T-cell (primary cell): ENCODE results near the gene YWHAB. TPM values are rescaled to one million over a fixed set of nuclear protein-coding genes. Genes with fewer than 3 reads are reported as not detected.

Experiments used
- ATAC-seq, 4 experiments: fragments of 200-7000 bp in 3 of 4; fragments of 150-1000 bp in 1 of 4; cut with Tn5 transposase; replicated peaks in 1 of 4; 1 replicate in 3 of 4; 2 replicates in 1 of 4; pipeline ENCODE4 v1.10.0; 2021; ENCODE audit warnings: moderate library complexity in 3 of 4, mild to moderate bottlenecking in 2 of 4, moderate number of reproducible peaks in 1 of 4
- CTCF ChIA-PET, 2 donors: fragments of 300-600 bp; sonication (Branson Sonifier 250); formaldehyde crosslinking; loops; one replicate each; lab custom pipeline; 2022; ENCODE audit warnings: antibody characterized with exemption in 2 of 2; lab: Charles Lee
- POLR2A ChIA-PET, 2 donors: fragments of 300-600 bp; sonication (Branson Sonifier 250); formaldehyde crosslinking; loops; one replicate each; lab custom pipeline; 2022; ENCODE audit warnings: antibody characterized with exemption in 2 of 2; lab: Charles Lee
- DNase-seq, 35 experiments: peaks; one replicate each; pipeline versions ENCODE4 v3.0.0 to v3.0.0-alpha.2; 2013 to 2023
- H3K27ac ChIP-seq: one replicate; pipeline ENCODE4 v1.5.1; 2013; ENCODE audit warnings: low read length
- H3K27me3 ChIP-seq, 2 experiments: replicated peaks in 1 of 2; 1 replicate in 1 of 2; 2 replicates in 1 of 2; pipeline versions ENCODE4 v1.6.1 to v1.7.0; 2013; ENCODE audit warnings: low read length in 1 of 2, mixed read lengths in 1 of 2; ENCODE audit not compliant: control insufficient read depth in 2 of 2, insufficient read depth in 2 of 2; ENCODE audit errors: extremely low read depth in 1 of 2
- H3K36me3 ChIP-seq, 2 donors: 1 replicate in 1 of 2; 2 replicates in 1 of 2; pipeline versions ENCODE4 v1.6.1 to v1.7.0; 2013; ENCODE audit warnings: low read length in 1 of 2; ENCODE audit not compliant: control insufficient read depth in 2 of 2, insufficient read depth in 1 of 2; ENCODE audit errors: extremely low read depth in 1 of 2
- H3K4me1 ChIP-seq, 2 experiments: 1 replicate in 1 of 2; 2 replicates in 1 of 2; pipeline versions ENCODE4 v1.6.1 to v1.7.0; 2013; ENCODE audit warnings: low read length in 2 of 2, mixed read lengths in 1 of 2; ENCODE audit not compliant: insufficient read depth in 2 of 2, control insufficient read depth in 1 of 2; ENCODE audit errors: extremely low read depth in 1 of 2
- H3K4me3 ChIP-seq, 2 donors: 1 replicate in 1 of 2; 2 replicates in 1 of 2; pipeline versions ENCODE4 v1.5.1 to v1.7.0; 2013; ENCODE audit warnings: mild to moderate bottlenecking in 2 of 2, low read length in 1 of 2, moderate library complexity in 1 of 2; ENCODE audit not compliant: control insufficient read depth in 1 of 2; ENCODE audit errors: extremely low read depth in 1 of 2
- H3K9me3 ChIP-seq: 2 replicates; pipeline ENCODE4 v1.7.0; 2013
- H3K27ac Mint-ChIP-seq, 2 donors: one replicate each; pipeline ENCODE4 v1.8.0; 2020 to 2021; ENCODE audit warnings: mild to moderate bottlenecking in 2 of 2, mixed read lengths in 2 of 2
- H3K27me3 Mint-ChIP-seq, 2 donors: one replicate each; pipeline ENCODE4 v1.8.0; 2021 to 2022; ENCODE audit warnings: mixed read lengths in 2 of 2
- H3K36me3 Mint-ChIP-seq: one replicate; pipeline ENCODE4 v1.8.0; 2021; ENCODE audit warnings: mixed read lengths
- H3K4me1 Mint-ChIP-seq, 3 donors: one replicate each; pipeline ENCODE4 v1.8.0; 2020 to 2022; ENCODE audit warnings: mixed read lengths in 3 of 3, mild to moderate bottlenecking in 1 of 3
- H3K4me3 Mint-ChIP-seq, 3 donors: one replicate each; pipeline ENCODE4 v1.8.0; 2020 to 2022; ENCODE audit warnings: mild to moderate bottlenecking in 3 of 3, mixed read lengths in 3 of 3, moderate library complexity in 3 of 3
- H3K9me3 Mint-ChIP-seq, 3 donors: one replicate each; pipeline ENCODE4 v1.8.0; 2020 to 2022; ENCODE audit warnings: mixed read lengths in 3 of 3
- WGBS: methylation state at CpG from one replicate; pipeline ENCODE4 v1.1.5; 2013; ENCODE audit warnings: missing lambda C conversion rate; ENCODE audit not compliant: insufficient coverage; 5-methylcytosine and 5-hydroxymethylcytosine counted together
- total RNA-seq, 35 experiments: library from RNA in 6 of 35; stranded (reverse) in 6 of 35; fragments of 120-200 nt in 1 of 35; gene quantifications; one replicate each; pipeline versions ENCODE4 v1.2.1 to v1.2.4 and lab custom pipeline; 2013 to 2026

YWHAB gene
- total RNA-seq, 5 donors from 2014 or later (not counting 1 experiment from before 2014, with no cell fraction given) = 198 to 233 (median 205) TPM

DNA sequence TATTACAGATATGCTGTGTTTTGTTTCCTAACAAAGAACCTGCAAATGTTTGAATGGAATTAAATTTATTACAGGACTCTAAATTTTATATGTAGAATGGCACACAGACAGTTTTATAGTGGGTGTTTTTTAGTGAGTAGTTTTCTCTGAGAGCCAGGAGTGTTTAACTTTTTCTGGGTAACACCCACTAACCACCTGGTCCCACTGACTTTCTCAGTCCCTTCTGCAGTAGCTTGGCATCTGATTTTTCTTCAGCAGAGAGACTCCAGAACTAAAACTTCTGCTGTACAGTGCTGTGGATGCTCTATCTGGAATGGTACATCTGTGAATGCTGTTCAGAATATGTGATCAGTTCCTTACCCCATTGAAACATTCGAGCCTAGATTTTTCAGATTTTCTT lies 6.3 kb downstream of the YWHAB start:
- peak overlapping the region; percentile 45 to 58 (median 53) for H3K4me3 Mint-ChIP-seq
- H3K27ac Mint-ChIP-seq = peak overlapping the region; percentile 71 to 77
- ATAC-seq = no peak
- CTCF ChIA-PET = interaction anchor here in 1 of 2 donors (0.6 to 1.3 kb wide), 5 partner anchors 10 to 159 kb away, joined by 3 to 4 read pairs (median 3); no protein-coding TSS in a partner anchor
- DNase-seq = no peak
- peaks cover 93 to 99% (median 94%) of the 10 kb centered on the region in 3 donors for H3K4me1 Mint-ChIP-seq
- H3K27me3 Mint-ChIP-seq = no peaks in the 10 kb centered on the region
- H3K36me3 ChIP-seq = peaks cover 0 to 2% of the 10 kb centered on the region in 2 donors
- POLR2A ChIA-PET = interaction anchor here in 1 of 2 donors (0.6 to 1.2 kb wide), 2 partner anchors 11 to 159 kb away, joined by 3 to 4 read pairs; no protein-coding TSS in a partner anchor
- 80% methylated on average over 1 of the region's 1 CpG for WGBS
- H3K9me3 ChIP-seq = no peaks in the 10 kb centered on the region
- H3K36me3 Mint-ChIP-seq = peaks cover 21% of the 10 kb centered on the region
- H3K9me3 Mint-ChIP-seq = no peaks in the 10 kb centered on the region
- no peak overlapping the region for H3K27ac ChIP-seq
- H3K4me1 ChIP-seq = peaks cover 34 to 77% of the 10 kb centered on the region in 2 experiments
- H3K4me3 ChIP-seq = no peak overlapping the region
- H3K27me3 ChIP-seq = no peaks in the 10 kb centered on the region

- ATAC-seq = peak in 3 of 4 experiments; percentile 27 to 43 (median 38)
- no peaks in the 10 kb centered on the region for H3K9me3 ChIP-seq
- ChIA-PET POLR2A (interaction anchor here in 1 of 2 donors (0.6 kb wide), 1 partner anchor 13 kb away, joined by 6 read pairs; no protein-coding TSS in a partner anchor), CTCF (interaction anchor here (0.6 to 1.0 kb wide), 2 partner anchors 10 to 212 kb away, joined by 3 to 4 read pairs; partner anchors contain the start of gene YWHAB (in 1 of the 2))
- Mint-ChIP-seq H3K36me3 (peaks cover 23% of the 10 kb centered on the region), H3K27ac (peak overlapping the region; percentile 47 to 61), H3K9me3 (no peaks in the 10 kb centered on the region), H3K27me3 (no peaks in the 10 kb centered on the region), H3K4me1 (peaks cover 87 to 90% (median 89%) of the 10 kb centered on the region in 3 donors), H3K4me3 (peak overlapping the region; percentile 11 to 37 (median 31))
- no peak overlapping the region for H3K27ac ChIP-seq
- no peak for DNase-seq
- WGBS = 50% methylated on average over 2 of the region's 2 CpGs
- no peak overlapping the region for H3K4me3 ChIP-seq
- peaks cover 5 to 6% of the 10 kb centered on the region in 2 donors for H3K36me3 ChIP-seq
- peaks cover 43 to 49% of the 10 kb centered on the region in 2 experiments for H3K4me1 ChIP-seq
- H3K27me3 ChIP-seq = no peaks in the 10 kb centered on the region
Measured at GRCh38 chr20:44894959-44895358, 9.5 kb downstream of the YWHAB start.

DNA sequence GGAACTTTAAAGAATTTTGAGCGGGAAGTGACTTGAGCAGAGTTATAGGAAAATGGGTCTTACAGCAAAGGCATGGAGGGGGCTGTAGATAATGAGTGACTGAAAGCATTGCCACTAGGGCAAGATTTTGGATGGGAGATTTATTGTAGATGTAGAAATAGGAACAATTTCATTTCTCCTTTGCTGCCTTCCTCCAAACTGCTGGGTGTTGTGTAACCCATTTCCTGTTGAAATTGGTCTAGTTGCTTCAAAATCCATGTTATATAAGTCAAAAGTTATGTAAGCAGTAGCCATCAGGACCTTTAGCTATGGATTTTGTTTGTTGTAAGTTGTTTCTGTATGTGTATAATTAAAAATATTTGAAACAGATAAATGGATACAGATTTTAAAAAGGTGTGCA lies 11.1 kb downstream of the YWHAB start:
- Histone ChIP-seq H3K27ac (peak overlapping the region; percentile 37), H3K36me3 (peaks cover 5 to 23% of the 10 kb centered on the region in 2 donors), H3K4me1 (peaks cover 40% of the 10 kb centered on the region in 2 experiments), H3K9me3 (no peaks in the 10 kb centered on the region), H3K4me3 (no peak overlapping the region), H3K27me3 (no peaks in the 10 kb centered on the region)
- 67% methylated on average over 1 of the region's 1 CpG for WGBS
- Mint-ChIP-seq H3K27ac (peak overlapping the region; percentile 83 to 86), H3K4me3 (peak overlapping the region in 2 of 3 donors; percentile 35 to 37), H3K4me1 (peaks cover 86 to 91% (median 90%) of the 10 kb centered on the region in 3 donors), H3K27me3 (no peaks in the 10 kb centered on the region), H3K9me3 (no peaks in the 10 kb centered on the region), H3K36me3 (peaks cover 34% of the 10 kb centered on the region)
- POLR2A ChIA-PET = interaction anchor here (0.6 to 0.9 kb wide), 4 partner anchors 8 to 1034 kb away, joined by 3 to 5 read pairs (median 3); no protein-coding TSS in a partner anchor
- CTCF ChIA-PET = interaction anchor here (0.7 to 1.4 kb wide), 2 partner anchors 9 to 694 kb away, joined by 3 to 4 read pairs; no protein-coding TSS in a partner anchor
- no peak for DNase-seq
- ATAC-seq = no peak

GRCh38 chr20:44897133-44897532 lies 11.6 kb downstream of the YWHAB start:
- H3K9me3 ChIP-seq = no peaks in the 10 kb centered on the region
- no CpG with 5 or more reads among the region's 1 CpG for WGBS
- no peaks in the 10 kb centered on the region for H3K9me3 Mint-ChIP-seq
- peaks cover 31% of the 10 kb centered on the region for H3K36me3 Mint-ChIP-seq
- H3K4me3 ChIP-seq = no peak overlapping the region
- POLR2A ChIA-PET = interaction anchor here (0.6 to 0.9 kb wide), 4 partner anchors 8 to 582 kb away, joined by 3 to 6 read pairs (median 3); no protein-coding TSS in a partner anchor
- peaks cover 34 to 40% of the 10 kb centered on the region in 2 experiments for H3K4me1 ChIP-seq
- no peak for ATAC-seq
- H3K27me3 Mint-ChIP-seq = no peaks in the 10 kb centered on the region
- H3K36me3 ChIP-seq = peaks cover 8 to 28% of the 10 kb centered on the region in 2 donors
- H3K4me1 Mint-ChIP-seq = peaks cover 81 to 89% (median 84%) of the 10 kb centered on the region in 3 donors
- H3K27ac Mint-ChIP-seq = peak overlapping the region; percentile 83 to 86
- H3K4me3 Mint-ChIP-seq = peak overlapping the region in 2 of 3 donors; percentile 14 to 37
- CTCF ChIA-PET = interaction anchor here (0.7 to 1.4 kb wide), 2 partner anchors 9 to 694 kb away, joined by 3 to 4 read pairs; no protein-coding TSS in a partner anchor
- H3K27ac ChIP-seq = peak overlapping the region; percentile 37
- DNase-seq = no peak
- H3K27me3 ChIP-seq = no peaks in the 10 kb centered on the region

DNA sequence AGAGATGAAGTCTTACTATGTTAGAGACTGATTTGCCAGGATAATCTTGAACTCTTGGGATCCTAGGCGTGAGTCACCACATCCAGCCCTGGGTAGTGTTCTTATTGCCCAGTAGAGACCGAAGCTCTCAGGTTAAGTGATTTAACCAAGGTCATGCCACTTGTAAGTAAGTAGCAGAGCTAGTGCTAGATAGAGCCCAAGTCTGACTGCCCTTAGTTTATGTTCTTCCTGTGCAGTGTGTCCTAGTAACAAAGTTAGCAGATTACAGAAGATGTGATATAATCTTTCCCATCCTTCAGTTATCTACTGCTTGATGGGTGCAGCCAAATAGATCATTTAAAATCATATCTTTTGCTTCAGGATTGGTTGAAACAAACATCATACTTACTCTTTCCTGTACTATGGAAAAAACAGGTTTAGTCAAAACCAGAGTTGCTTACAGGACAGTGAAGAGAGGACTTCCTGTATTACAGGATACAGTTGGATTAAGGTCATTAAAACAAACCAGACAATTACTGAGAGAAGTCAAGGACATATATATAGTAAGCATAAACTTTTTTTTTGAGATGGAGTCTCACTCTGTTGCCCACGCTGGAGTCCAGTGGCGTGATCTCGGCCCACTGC lies 14.8 kb downstream of the YWHAB start:
- H3K27me3 ChIP-seq = no peaks in the 10 kb centered on the region
- H3K4me1 ChIP-seq = peaks cover 15 to 29% of the 10 kb centered on the region in 2 experiments
- H3K27ac ChIP-seq = peak overlapping the region; percentile 22
- peaks cover 12 to 60% of the 10 kb centered on the region in 2 donors for H3K36me3 ChIP-seq
- Mint-ChIP-seq H3K27me3 (no peaks in the 10 kb centered on the region), H3K27ac (peak overlapping the region; percentile 69 to 71), H3K4me3 (no peak overlapping the region), H3K4me1 (peaks cover 49 to 67% (median 62%) of the 10 kb centered on the region in 3 donors), H3K9me3 (no peaks in the 10 kb centered on the region), H3K36me3 (peaks cover 37% of the 10 kb centered on the region)
- POLR2A ChIA-PET = interaction anchor here in 1 of 2 donors (1.4 kb wide), 1 partner anchor 10 kb away, joined by 4 read pairs; no protein-coding TSS in a partner anchor
- no peak overlapping the region for H3K4me3 ChIP-seq
- CTCF ChIA-PET = interaction anchor here in 1 of 2 donors (0.6 kb wide), 1 partner anchor 14 kb away, joined by 7 read pairs; no protein-coding TSS in a partner anchor
- ATAC-seq (peak in 1 of 4 experiments; percentile 46), DNase-seq (no peak)
- no CpG with 5 or more reads among the region's 5 CpGs for WGBS
- H3K9me3 ChIP-seq = no peaks in the 10 kb centered on the region

GRCh38 chr20:44901974-44902373 lies 16.5 kb downstream of the YWHAB start:
- WGBS = no CpG with 5 or more reads among the region's 2 CpGs

More at GRCh38 chr20:44901974-44902373, 16.5 kb downstream of the YWHAB start:
- Mint-ChIP-seq H3K27me3 (no peaks in the 10 kb centered on the region), H3K4me1 (peaks cover 33 to 51% (median 46%) of the 10 kb centered on the region in 3 donors), H3K4me3 (no peak overlapping the region), H3K27ac (no peak overlapping the region), H3K36me3 (peaks cover 43% of the 10 kb centered on the region), H3K9me3 (no peaks in the 10 kb centered on the region)
- Histone ChIP-seq H3K27ac (no peak overlapping the region), H3K9me3 (no peaks in the 10 kb centered on the region), H3K27me3 (no peaks in the 10 kb centered on the region), H3K4me1 (peaks cover 2 to 20% of the 10 kb centered on the region in 2 experiments), H3K4me3 (no peak overlapping the region), H3K36me3 (peaks cover 12 to 76% of the 10 kb centered on the region in 2 donors)
- ChIA-PET POLR2A (no interaction called here), CTCF (interaction anchor here in 1 of 2 donors (1.1 kb wide), 1 partner anchor 9 kb away, joined by 3 read pairs; no protein-coding TSS in a partner anchor)
- no peak for DNase-seq
- no peak for ATAC-seq
